ENCODE measurements around the gene CDK15.

CDK15 gene

GRCh38 chr2:201871471-201871870, 65.1 kb downstream of the CDK15 start:
- no peak for DNase-seq (ENCODE audit: low read depth)

GRCh38 chr2:201872591-201872990, 66.3 kb downstream of the CDK15 start:
- no peak for DNase-seq (ENCODE audit: low read depth)

GRCh38 chr2:201879996-201880395, 73.7 kb downstream of the CDK15 start:
- DNase-seq (ENCODE audit: low read depth): no peak

- DNase-seq (ENCODE audit: low read depth): no peak
These were observed 74.2 kb downstream of the CDK15 start for GRCh38 chr2:201880579-201880978.

GRCh38 chr2:201880993-201881611, 74.8 kb downstream of the CDK15 start:
- no peak for DNase-seq (ENCODE audit: low read depth)

- no peak for DNase-seq (ENCODE audit: low read depth)
These were observed 75.4 kb downstream of the CDK15 start for GRCh38 chr2:201881741-201882140.

- no peak for DNase-seq (ENCODE audit: low read depth)
These were observed 76.2 kb downstream of the CDK15 start for GRCh38 chr2:201882353-201883090.

- no peak for DNase-seq (ENCODE audit: low read depth)
These were observed 77.5 kb downstream of the CDK15 start for GRCh38 chr2:201883606-201884369.

- no peak for DNase-seq (ENCODE audit: low read depth)
These were observed 80.2 kb downstream of the CDK15 start for GRCh38 chr2:201886504-201886903.

GRCh38 chr2:201887773-201888425, 81.6 kb downstream of the CDK15 start:
- DNase-seq (ENCODE audit: low read depth): no peak

GRCh38 chr2:201888426-201888800, 82.1 kb downstream of the CDK15 start:
- no peak for DNase-seq (ENCODE audit: low read depth)

- no peak for DNase-seq (ENCODE audit: low read depth)
These were observed 84.1 kb downstream of the CDK15 start for GRCh38 chr2:201890453-201890852.

GRCh38 chr2:201891676-201892075, 85.3 kb downstream of the CDK15 start:
- no peak for DNase-seq (ENCODE audit: low read depth)

GRCh38 chr2:201892516-201892915, 86.2 kb downstream of the CDK15 start:
- DNase-seq (ENCODE audit: low read depth): no peak

GRCh38 chr2:201900362-201900761, 94.0 kb downstream of the CDK15 start:
- DNase-seq (ENCODE audit: low read depth): no peak

- DNase-seq (ENCODE audit: low read depth): no peak
These were observed 95.4 kb downstream of the CDK15 start for GRCh38 chr2:201901786-201902185.

- no peak for DNase-seq (ENCODE audit: low read depth)
These were observed 98.4 kb downstream of the CDK15 start for GRCh38 chr2:201904538-201905420.

GRCh38 chr2:201906777-201907562, 100.6 kb downstream of the CDK15 start:
- no peak for DNase-seq (ENCODE audit: low read depth)

GRCh38 chr2:201907563-201907881, 101.2 kb downstream of the CDK15 start:
- no peak for DNase-seq (ENCODE audit: low read depth)

- no peak for DNase-seq (ENCODE audit: low read depth)
These were observed 102.6 kb downstream of the CDK15 start for GRCh38 chr2:201908901-201909300.

GRCh38 chr2:201909348-201909747, 103.0 kb downstream of the CDK15 start:
- DNase-seq (ENCODE audit: low read depth): no peak

Data from stimulated activated CD8-positive, alpha-beta memory T cell treated with anti-CD3 and anti-CD28 coated beads, Interleukin-12 subunit alpha, Interleukin-12 subunit beta, amount 100 ng/mL, for 1 hour (primary cell).